ENCODE measurements around the gene JAG1.

DNA sequence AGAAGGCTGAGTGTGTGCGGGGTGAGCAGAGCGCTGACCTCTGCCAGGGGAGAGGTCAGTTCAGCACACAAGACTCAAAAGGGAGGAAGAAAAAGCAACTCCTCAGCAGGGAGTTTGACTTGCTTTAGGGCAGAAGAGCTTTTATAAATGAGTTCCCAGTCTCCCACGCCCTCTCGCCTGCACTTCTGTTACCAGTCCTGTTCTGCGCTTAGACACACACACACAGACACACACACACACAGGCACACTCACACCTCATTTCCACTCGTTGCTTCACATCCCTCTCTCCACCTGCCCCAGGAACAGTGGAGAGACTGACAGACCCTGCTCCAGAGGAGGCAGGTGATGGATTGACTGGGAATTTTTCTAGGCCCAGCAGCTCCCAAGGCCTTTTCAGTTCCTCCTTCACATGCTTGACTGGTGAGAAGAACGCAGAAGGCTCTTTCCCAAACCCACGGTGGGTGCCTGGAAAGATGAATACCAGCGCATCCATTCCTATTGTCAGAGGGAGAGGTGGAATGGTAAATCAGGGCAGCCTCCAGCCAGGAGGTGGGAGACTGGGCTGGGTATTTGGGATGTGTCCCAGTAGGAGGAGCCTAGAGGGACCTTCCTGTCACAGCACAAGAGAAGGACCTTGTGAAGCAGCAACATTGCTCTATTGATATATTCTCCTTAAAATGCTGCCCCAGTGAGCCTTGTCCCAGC is 43.7 kb downstream of the JAG1 start:
- TF ChIP-seq POLR2A (IDR thresholded peaks at IDR 0.05; ENCODE audit: low read depth) (no peak), EP300 (IDR thresholded peaks at IDR 0.05) (no peak), POLR2AphosphoS5 (IDR thresholded peaks at IDR 0.05) (no peak)
- TF ChIP-seq, protein P1, sequence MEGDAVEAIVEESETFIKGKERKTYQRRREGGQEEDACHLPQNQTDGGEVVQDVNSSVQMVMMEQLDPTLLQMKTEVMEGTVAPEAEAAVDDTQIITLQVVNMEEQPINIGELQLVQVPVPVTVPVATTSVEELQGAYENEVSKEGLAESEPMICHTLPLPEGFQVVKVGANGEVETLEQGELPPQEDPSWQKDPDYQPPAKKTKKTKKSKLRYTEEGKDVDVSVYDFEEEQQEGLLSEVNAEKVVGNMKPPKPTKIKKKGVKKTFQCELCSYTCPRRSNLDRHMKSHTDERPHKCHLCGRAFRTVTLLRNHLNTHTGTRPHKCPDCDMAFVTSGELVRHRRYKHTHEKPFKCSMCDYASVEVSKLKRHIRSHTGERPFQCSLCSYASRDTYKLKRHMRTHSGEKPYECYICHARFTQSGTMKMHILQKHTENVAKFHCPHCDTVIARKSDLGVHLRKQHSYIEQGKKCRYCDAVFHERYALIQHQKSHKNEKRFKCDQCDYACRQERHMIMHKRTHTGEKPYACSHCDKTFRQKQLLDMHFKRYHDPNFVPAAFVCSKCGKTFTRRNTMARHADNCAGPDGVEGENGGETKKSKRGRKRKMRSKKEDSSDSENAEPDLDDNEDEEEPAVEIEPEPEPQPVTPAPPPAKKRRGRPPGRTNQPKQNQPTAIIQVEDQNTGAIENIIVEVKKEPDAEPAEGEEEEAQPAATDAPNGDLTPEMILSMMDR (IDR thresholded peaks at IDR 0.05) = no peak

Measured in esophagus muscularis mucosa (tissue), 4 donors.